ENCODE results near the gene APOBEC3A. TPM values are rescaled to one million over a fixed set of nuclear protein-coding genes. Genes with fewer than 3 reads are reported as not detected.
"Not testable (repeated sequence)": the region's sequence is repeated elsewhere in the genome, so short reads cannot be mapped to it uniquely, and the experiment has no call there.

Gene APOBEC3A
- total RNA-seq, 1 donor from 2014 or later: not detected

- Mint-ChIP-seq H3K27ac (no peak overlapping the region), H3K4me1 (ENCODE audit: low read depth) (peaks cover 5% of the 10 kb centered on the region), H3K36me3 (ENCODE audit: low read depth) (no peaks in the 10 kb centered on the region), H3K9me3 (no peaks in the 10 kb centered on the region), H3K4me3 (ENCODE audit: low read depth) (no peak overlapping the region), H3K27me3 (ENCODE audit: low read depth) (peaks cover 3% of the 10 kb centered on the region)
- intact Hi-C loops (cut with micrococcal nuclease): no loop called here
- no peak for DNase-seq (ENCODE audit: low spot score)
These were observed 49.8 kb downstream of the APOBEC3A start for GRCh38 chr22:39007177-39007576.

- H3K4me3 Mint-ChIP-seq (ENCODE audit: low read depth); intact Hi-C loops (cut with micrococcal nuclease); H3K27ac Mint-ChIP-seq; H3K27me3 Mint-ChIP-seq (ENCODE audit: low read depth); H3K36me3 Mint-ChIP-seq (ENCODE audit: low read depth); DNase-seq (ENCODE audit: low spot score); H3K9me3 Mint-ChIP-seq; H3K4me1 Mint-ChIP-seq (ENCODE audit: low read depth): not testable (repeated sequence)
These were observed 51.0 kb downstream of the APOBEC3A start for GRCh38 chr22:39008271-39008850.

- H3K4me3 Mint-ChIP-seq (ENCODE audit: low read depth): no peak overlapping the region
- no peak overlapping the region for H3K27ac Mint-ChIP-seq
- H3K27me3 Mint-ChIP-seq (ENCODE audit: low read depth): no peaks in the 10 kb centered on the region
- H3K9me3 Mint-ChIP-seq: no peaks in the 10 kb centered on the region
- intact Hi-C loops (cut with micrococcal nuclease): loop anchor here (5.0 kb wide), 1 partner anchor 81 kb away; no protein-coding TSS in a partner anchor
- H3K4me1 Mint-ChIP-seq (ENCODE audit: low read depth): peaks cover 12% of the 10 kb centered on the region
- peaks cover 8% of the 10 kb centered on the region for H3K36me3 Mint-ChIP-seq (ENCODE audit: low read depth)
- no peak for DNase-seq (ENCODE audit: low spot score)
These were observed 53.5 kb downstream of the APOBEC3A start for GRCh38 chr22:39010946-39011345.

Other genes with a start within 250 kb of the APOBEC3A start
- 121 and 123 TPM in 2 replicates for gene SUN2, start 201.6 kb upstream of the APOBEC3A start, total RNA-seq
- 4.7 and 6.1 TPM in 2 replicates for gene DNAL4, start 163.5 kb upstream of the APOBEC3A start, total RNA-seq
- 1.4 and 1.7 TPM in 2 replicates for gene NPTXR, start 113.6 kb upstream of the APOBEC3A start, total RNA-seq
- 117 and 120 TPM in 2 replicates for gene CBX6, start 85.4 kb upstream of the APOBEC3A start, total RNA-seq
- 17.0 and 17.2 TPM in 2 replicates for gene APOBEC3B, start 24.7 kb downstream of the APOBEC3A start, total RNA-seq
- gene APOBEC3C, start 56.6 kb downstream of the APOBEC3A start, total RNA-seq: 91.7 and 93.1 TPM in 2 replicates
- gene APOBEC3D, start 63.5 kb downstream of the APOBEC3A start, total RNA-seq: 29.7 and 31.2 TPM in 2 replicates
- gene APOBEC3F, start 83.3 kb downstream of the APOBEC3A start, total RNA-seq: 23.8 and 24.1 TPM in 2 replicates
- 61.4 and 63.7 TPM in 2 replicates for gene APOBEC3G, start 119.7 kb downstream of the APOBEC3A start, total RNA-seq
- gene APOBEC3H, start 139.6 kb downstream of the APOBEC3A start, total RNA-seq: 7.3 and 8.3 TPM in 2 replicates
- gene CBX7, start 195.1 kb downstream of the APOBEC3A start, total RNA-seq: 11.6 and 11.8 TPM in 2 replicates

Measured in activated T-helper 2 cell treated with anti-CD3 and anti-CD28 coated beads, Interferon-gamma antibody, Interleukin-2, Interleukin-4, amounts not matched to agents 10 μg/mL and 5 μg/mL and 100 μg/mL, durations not matched to agents 14 hours and 24 hours and 36 hours (primary cell).